GM12872 (cell line): ENCODE data around the gene TPRG1.

ENCODE experiments used
- CTCF ChIP-seq: IDR thresholded peaks from 3 replicates; pipeline ENCODE4 v1.5.1; 2011; ENCODE audit warnings: low read depth, mild to moderate bottlenecking, low read length, moderate library complexity; ENCODE audit not compliant: insufficient read depth

The TPRG1 gene

GRCh38 chr3:189166321-189166720, 5.5 kb upstream of the TPRG1 start:
- no peak for TF ChIP-seq CTCF

GRCh38 chr3:189167027-189167766, 4.6 kb upstream of the TPRG1 start:
- TF ChIP-seq CTCF = no peak

GRCh38 chr3:189168711-189169110, 3.1 kb upstream of the TPRG1 start:
- TF ChIP-seq CTCF = no peak

GRCh38 chr3:189169728-189170127, 2.0 kb upstream of the TPRG1 start:
- TF ChIP-seq CTCF = peak; percentile 29; the same call in 2 of the 3 replicates

GRCh38 chr3:189170559-189170958, 1.2 kb upstream of the TPRG1 start:
- no peak for TF ChIP-seq CTCF

- TF ChIP-seq CTCF = no peak
Observed at GRCh38 chr3:189172668-189173419, 1.1 kb downstream of the TPRG1 start.

- no peak for TF ChIP-seq CTCF
Observed at GRCh38 chr3:189184566-189184965, 12.8 kb downstream of the TPRG1 start.
